K562 (cell line): ENCODE measurements around the gene RNF167. TPM values are rescaled to one million over a fixed set of nuclear protein-coding genes. Genes with fewer than 3 reads are reported as not detected.
A peak's percentile ranks its signal among the peaks of the same experiment; 100 is the strongest.

ENCODE experiments used
- ATAC-seq: fragments of 200-7000 bp; cut with Tn5 transposase; 3 replicates; pipeline ENCODE4 v1.9.1; 2020; ENCODE audit warnings: moderate library complexity
- BruUV-seq: library from RNA; stranded (reverse); fragments of 400-500 nt; replicated peaks from 2 replicates; lab custom pipeline; 2021; lab: Mats Ljungman, UMichigan
- CTCF ChIA-PET: fragments of 300-600 bp; formaldehyde crosslinking; extraction: SDS; loops from one replicate; lab custom pipeline; 2021; ENCODE audit warnings: low intra/inter-chr PET ratio; lab: Yijun Ruan, JAX
- POLR2A ChIA-PET: fragments of 300-600, 350-650 bp; sonication (Branson Sonifier 250); formaldehyde crosslinking; extraction: SDS; loops from one replicate; lab custom pipeline; 2021; ENCODE audit warnings: antibody characterized with exemption, inconsistent platforms; lab: Yijun Ruan, JAX
- DNase-seq, 4 experiments: peaks; one replicate each; pipeline versions ENCODE4 v3.0.0 to v3.0.0-alpha.2; 2011 to 2018; ENCODE audit warnings: low spot score in 3 of 4, mixed read lengths in 3 of 4; ENCODE audit errors: extremely low read depth in 1 of 4
- FAIRE-seq: peaks from 2 replicates; lab custom pipeline; 2011; peaks lifted over from hg19 to GRCh38; lab: Jason Lieb, UNC
- H2AFZ ChIP-seq: 2 replicates; pipeline ENCODE4 v1.6.0; 2011; ENCODE audit warnings: low read depth, low read length, control low read depth, inconsistent platforms
- H3K27ac ChIP-seq: fragments of 200-600 bp; 3 replicates; pipeline ENCODE4 v1.8.0; 2011; ENCODE audit warnings: low read depth, mild to moderate bottlenecking, control low read depth, inconsistent platforms, low read length, moderate library complexity, mixed read lengths; ENCODE audit errors: extremely low read depth
- H3K27me3 ChIP-seq, 2 experiments: fragments of 300-600 bp in 1 of 2; 2 replicates in 1 of 2; 3 replicates in 1 of 2; pipeline versions ENCODE4 v1.6.0 to v1.8.0; 2011; ENCODE audit warnings: inconsistent platforms in 2 of 2, low read length in 2 of 2, mild to moderate bottlenecking in 1 of 2, mixed read lengths in 1 of 2, moderate library complexity in 1 of 2; ENCODE audit not compliant: control insufficient read depth in 2 of 2, insufficient read depth in 2 of 2
- H3K36me3 ChIP-seq: fragments of 300-600 bp; 3 replicates; pipeline ENCODE4 v1.8.0; 2011; ENCODE audit warnings: mild to moderate bottlenecking, low read length, inconsistent platforms; ENCODE audit not compliant: control insufficient read depth, insufficient read depth
- H3K4me1 ChIP-seq, 2 experiments: fragments of 200-600 bp in 1 of 2; replicated peaks in 1 of 2; 2 replicates in 1 of 2; 3 replicates in 1 of 2; pipeline versions ENCODE4 v1.5.1 to v1.8.0; 2011; ENCODE audit warnings: inconsistent platforms in 2 of 2, low read length in 2 of 2, mild to moderate bottlenecking in 1 of 2, mixed read lengths in 1 of 2, moderate library complexity in 1 of 2; ENCODE audit not compliant: control insufficient read depth in 2 of 2, insufficient read depth in 2 of 2
- H3K4me2 ChIP-seq: 2 replicates; pipeline ENCODE4 v1.6.1; 2011; ENCODE audit warnings: low read length, control low read depth, inconsistent platforms, mixed read lengths; ENCODE audit not compliant: insufficient read depth
- H3K4me3 ChIP-seq: fragments of 200-600 bp; sonication (generic), shearing (Covaris generic); 2 replicates; pipeline ENCODE4 v1.5.1; 2016; ENCODE audit warnings: control low read depth, inconsistent platforms
- H3K79me2 ChIP-seq: fragments of 200-600 bp; 3 replicates; pipeline ENCODE4 v1.8.0; 2011; ENCODE audit warnings: low read length, inconsistent platforms; ENCODE audit not compliant: control insufficient read depth, insufficient read depth
- H3K9ac ChIP-seq, 2 experiments: 2 replicates each; pipeline versions ENCODE4 v1.6.0 to v1.6.1; 2011; ENCODE audit warnings: low read depth in 2 of 2, low read length in 2 of 2, control low read depth in 1 of 2, inconsistent platforms in 1 of 2, mild to moderate bottlenecking in 1 of 2, mixed read lengths in 1 of 2; ENCODE audit not compliant: insufficient read depth in 1 of 2
- H3K9me1 ChIP-seq: one replicate; pipeline ENCODE4 v1.6.0; 2011; ENCODE audit warnings: inconsistent platforms, mild to moderate bottlenecking, low read length, moderate library complexity; ENCODE audit not compliant: control insufficient read depth, insufficient read depth
- H3K9me3 ChIP-seq: replicated peaks from 2 replicates; pipeline ENCODE4 v1.5.1; 2011; ENCODE audit warnings: low read depth, low read length, inconsistent platforms; ENCODE audit not compliant: control insufficient read depth, insufficient read depth
- H4K20me1 ChIP-seq: replicated peaks from 2 replicates; pipeline ENCODE4 v1.6.1; 2011; ENCODE audit warnings: low read length, inconsistent platforms, mixed read lengths; ENCODE audit not compliant: control insufficient read depth, insufficient read depth
- ARNT ChIP-seq, 2 experiments: fragments of 450-650 bp; IDR thresholded peaks; 2 replicates each; pipeline ENCODE4 v1.6.1; 2016; ENCODE audit warnings: mild to moderate bottlenecking in 1 of 2
- ASH1L ChIP-seq: fragments of 450-650 bp; IDR thresholded peaks from 2 replicates; pipeline ENCODE4 v1.6.1; 2018; ENCODE audit warnings: borderline replicate concordance, mild to moderate bottlenecking, low read depth; ENCODE audit not compliant: partially characterized antibody
- BDP1 ChIP-seq: IDR thresholded peaks from 3 replicates; pipeline ENCODE4 v1.6.1; 2011; ENCODE audit not compliant: insufficient read length, insufficient read depth
- BHLHE40 ChIP-seq: IDR thresholded peaks from 2 replicates; pipeline ENCODE4 v1.6.1; 2011; ENCODE audit warnings: low read length, improper control_type of control experiment
- CREB1 ChIP-seq, 2 experiments: sonication (generic) in 1 of 2; formaldehyde crosslinking in 1 of 2; IDR thresholded peaks; 2 replicates each; pipeline versions ENCODE4 v1.6.1 to v1.8.0; 2012 to 2022; ENCODE audit warnings: inconsistent platforms in 1 of 2, mild to moderate bottlenecking in 1 of 2, missing genetic modification reagents in 1 of 2, moderate library complexity in 1 of 2
- DACH1 ChIP-seq: fragments of 450-650 bp; IDR thresholded peaks from 2 replicates; pipeline ENCODE4 v1.6.1; 2018; ENCODE audit not compliant: partially characterized antibody
- DDX20 ChIP-seq: fragments of 450-650 bp; IDR thresholded peaks from 2 replicates; pipeline ENCODE4 v1.6.1; 2016; ENCODE audit warnings: missing genetic modification characterization, low read depth, mild to moderate bottlenecking, missing compliant biosample characterization, moderate library complexity
- NR2C2 ChIP-seq, 2 experiments: fragments of 200-800 bp in 1 of 2; sonication (Bioruptor generic) in 1 of 2; sonication (generic) in 1 of 2; formaldehyde crosslinking in 1 of 2; IDR thresholded peaks; 2 replicates each; pipeline versions ENCODE4 v1.6.1 to v1.8.0; 2016 to 2022; ENCODE audit warnings: mild to moderate bottlenecking in 1 of 2, missing compliant biosample characterization in 1 of 2, missing genetic modification characterization in 1 of 2, missing genetic modification reagents in 1 of 2
- SAP30 ChIP-seq: fragments of 200-600 bp; sonication (generic); IDR thresholded peaks from 2 replicates; pipeline ENCODE4 v1.6.1; 2012; ENCODE audit warnings: borderline replicate concordance, low read depth, mild to moderate bottlenecking, moderate library complexity, low read length, control low read depth, inconsistent platforms; ENCODE audit not compliant: insufficient read depth, poor library complexity, severe bottlenecking
- SMARCB1 ChIP-seq: IDR thresholded peaks from 2 replicates; pipeline ENCODE4 v1.6.1; 2011; ENCODE audit warnings: improper control_type of control experiment, low read depth; ENCODE audit not compliant: insufficient read length
- SP1 ChIP-seq: sonication (generic); formaldehyde crosslinking; IDR thresholded peaks from 2 replicates; pipeline ENCODE4 v1.8.1; 2022; ENCODE audit warnings: mild to moderate bottlenecking, missing genetic modification reagents
- SREBF2 ChIP-seq: sonication (generic); formaldehyde crosslinking; IDR thresholded peaks from 2 replicates; pipeline ENCODE4 v1.4.0; 2020; ENCODE audit warnings: mild to moderate bottlenecking, missing genetic modification reagents
- TOE1 ChIP-seq, 2 experiments: fragments of 450-650 bp in 1 of 2; sonication (generic) in 1 of 2; formaldehyde crosslinking in 1 of 2; IDR thresholded peaks; 2 replicates each; pipeline versions ENCODE4 v1.7.1 to v1.8.0; 2016 to 2022; ENCODE audit warnings: borderline replicate concordance in 2 of 2, mild to moderate bottlenecking in 2 of 2, antibody characterized with exemption in 1 of 2, inconsistent platforms in 1 of 2, low read depth in 1 of 2, missing genetic modification reagents in 1 of 2, moderate library complexity in 1 of 2
- ZBTB11 ChIP-seq, 3 experiments: fragments of 200-800 bp in 1 of 3; fragments of 250-450 bp in 1 of 3; fragments of 450-650 bp in 1 of 3; sonication (Bioruptor Pico) in 1 of 3; sonication (Bioruptor generic) in 1 of 3; formaldehyde crosslinking in 1 of 3; IDR thresholded peaks; 2 replicates each; pipeline versions ENCODE4 v1.6.1 to v1.8.0; 2016 to 2022; ENCODE audit warnings: mild to moderate bottlenecking in 2 of 3, missing genetic modification characterization in 2 of 3, missing compliant biosample characterization in 1 of 3, moderate library complexity in 1 of 3
- ZNF511 ChIP-seq: sonication (generic); formaldehyde crosslinking; IDR thresholded peaks from 2 replicates; pipeline ENCODE4 v1.8.0; 2022; ENCODE audit warnings: mild to moderate bottlenecking, missing genetic modification reagents
- WGBS: fragments of 100-300 bp; shearing (Covaris generic); methylation state at CpG from one replicate; pipeline ENCODE4 v1.1.6; 2016; ENCODE audit warnings: low coverage, mixed read lengths; ENCODE audit not compliant: insufficient coverage; ENCODE audit errors: missing lambda C conversion rate; 5-methylcytosine and 5-hydroxymethylcytosine counted together
- in situ Hi-C: fragments of 300-500 bp; cut with MboI; formaldehyde crosslinking; loops from 4 replicates; pipeline ENCODE4 v1.15.0; 2018; ENCODE audit warnings: inconsistent platforms, mixed read lengths
- intact Hi-C: fragments of 100-400 bp; cut with micrococcal nuclease; formaldehyde crosslinking; loops from 2 replicates; pipeline ENCODE4 v1.14.2; 2022
- polyA plus RNA-seq, 8 experiments: library from polyadenylated mRNA; depleted of rRNA in 4 of 8; stranded (reverse) in 5 of 8; unstranded in 3 of 8; fragments of >200 nt; fragmentation: Nextera tagmentation in 2 of 8; fragmentation: Illumina TruSeq in 1 of 8; extraction: Ambion mirVana in 2 of 8; extraction: Trizol in 1 of 8; gene quantifications; 2 replicates each; pipeline versions ENCODE4 v1.2.1 to v1.2.3, GENCODE V29; 2011 to 2014; ENCODE audit warnings: inconsistent platforms in 1 of 8, missing spikeins in 1 of 8
- total RNA-seq, 7 experiments: library from RNA; depleted of rRNA in 6 of 7; stranded (reverse); fragments of >200 nt in 6 of 7; fragmentation: Illumina TruSeq in 2 of 7; extraction: Trizol in 2 of 7; gene quantifications; 2 replicates each; pipeline versions ENCODE4 v1.2.1 to v1.2.3, GENCODE V29; 2011 to 2021; ENCODE audit warnings: low replicate concordance in 1 of 7

RNF167 gene
- total and polyA plus RNA-seq, 9 of the 15 experiments (the other 6 are each of a cell fraction or from before 2014, with no cell fraction given): 16.5 to 143 (median 45.5) TPM

- peak overlapping the region; percentile 87 for H2AFZ ChIP-seq
- peaks cover 26% of the 10 kb centered on the region for H3K79me2 ChIP-seq
- intact Hi-C loops: loop anchor here (1.0 to 10.0 kb wide), 3 partner anchors 16 to 62 kb away; partner anchors contain the start of genes CHRNE and ENO3
- H4K20me1 ChIP-seq: no peaks in the 10 kb centered on the region
- peak overlapping the region; percentile 95 for H3K27ac ChIP-seq
- TSS peak; percentile 74 for BruUV-seq
- H3K9ac ChIP-seq: peak overlapping the region; percentile 89 to 94
- peak overlapping the region; percentile 70 for H3K4me3 ChIP-seq
- ChIA-PET CTCF (no interaction called here), POLR2A (interaction anchor here (1.0 to 3.2 kb wide), 12 partner anchors 8 to 59 kb away, joined by 3 to 38 read pairs (median 5); partner anchors contain the start of genes ENO3, PFN1 and RNF167)
- peaks cover 22 to 23% of the 10 kb centered on the region in 2 experiments for H3K4me1 ChIP-seq
- ATAC-seq (peak; percentile 95), DNase-seq (peak; percentile 80 to 97 (median 90)), FAIRE-seq (peak; percentile 98)
- no peaks in the 10 kb centered on the region for H3K9me1 ChIP-seq
- in situ Hi-C loops: no loop called here
- no peaks in the 10 kb centered on the region for H3K9me3 ChIP-seq
- peaks cover 37% of the 10 kb centered on the region; the same call in 2 of the 3 replicates for H3K36me3 ChIP-seq
- no peaks in the 10 kb centered on the region for H3K27me3 ChIP-seq
- H3K4me2 ChIP-seq: peak overlapping the region; percentile 89
- 2% methylated on average over 21 of the region's 42 CpGs for WGBS
- TF ChIP-seq BHLHE40: no peak
- TF ChIP-seq ARNT (IDR thresholded peaks at IDR 0.05): no peak
- TF ChIP-seq SREBF2: no peak
- TF ChIP-seq NR2C2 (CRISPR knock-in tag; IDR thresholded peaks at IDR 0.05): no peak; the same call in 1 of the 2 replicates
- peak; percentile 84 for TF ChIP-seq NR2C2 (tag; IDR thresholded peaks at IDR 0.05)
- no peak for TF ChIP-seq SMARCB1
- peak; percentile 69 for TF ChIP-seq SP1 (CRISPR knock-in tag)
- peak; percentile 99 for TF ChIP-seq ASH1L
- no peak for TF ChIP-seq TOE1 (IDR thresholded peaks at IDR 0.05; ENCODE audit: borderline replicate concordance)
- TF ChIP-seq TOE1 (CRISPR knock-in tag; IDR thresholded peaks at IDR 0.05; ENCODE audit: borderline replicate concordance, low read depth): no peak
- peak; percentile 49; the same call in 1 of the 2 replicates for TF ChIP-seq ZNF511 (CRISPR knock-in tag)
- peak in 2 of 3 experiments; percentile 11 to 64; a peak in 1 of 6 replicates for TF ChIP-seq ZBTB11 (CRISPR knock-in tag; IDR thresholded peaks at IDR 0.05)
- TF ChIP-seq CREB1 (IDR thresholded peaks at IDR 0.05): no peak
- peak; percentile 67; the same call in 1 of the 2 replicates for TF ChIP-seq CREB1 (CRISPR knock-in tag; IDR thresholded peaks at IDR 0.05)
- no peak for TF ChIP-seq DACH1
- no peak for TF ChIP-seq SAP30
- TF ChIP-seq BDP1: no peak
- TF ChIP-seq DDX20: no peak
Observed at GRCh38 chr17:4966844-4967538, 26.9 kb downstream of the RNF167 start.
